RWPE2 (cell line): ENCODE measurements around the gene PROX1.

ENCODE experiments used
- ATAC-seq: fragments of 200-7000 bp; cut with Tn5 transposase; 3 replicates; pipeline ENCODE4 v1.9.1; 2021; ENCODE audit warnings: low read depth
- DNase-seq: peaks from one replicate; pipeline ENCODE4 v3.0.0-alpha.2; 2020; ENCODE audit warnings: low spot score
- H3K27ac ChIP-seq: fragments of 450-650 bp; 2 replicates; pipeline ENCODE4 v1.5.1; 2017; ENCODE audit warnings: mild to moderate bottlenecking; ENCODE audit not compliant: poor library complexity, severe bottlenecking
- H3K27me3 ChIP-seq: fragments of 250-450 bp; sonication (Bioruptor Pico); 2 replicates; pipeline ENCODE4 v1.5.1; 2021; ENCODE audit warnings: mild to moderate bottlenecking, moderate library complexity; ENCODE audit not compliant: insufficient read depth, poor library complexity, severe bottlenecking
- H3K36me3 ChIP-seq: fragments of 250-450 bp; sonication (Bioruptor Pico); 2 replicates; pipeline ENCODE4 v1.5.1; 2020; ENCODE audit warnings: low read depth, mild to moderate bottlenecking, moderate library complexity
- H3K4me1 ChIP-seq: fragments of 250-450 bp; sonication (Bioruptor Pico); 2 replicates; pipeline ENCODE4 v1.5.1; 2021; ENCODE audit warnings: mild to moderate bottlenecking, moderate library complexity; ENCODE audit not compliant: insufficient read depth, poor library complexity, severe bottlenecking
- H3K4me3 ChIP-seq: fragments of 250-450 bp; sonication (Bioruptor Pico); 2 replicates; pipeline ENCODE4 v1.5.1; 2021; ENCODE audit warnings: mild to moderate bottlenecking, moderate library complexity; ENCODE audit not compliant: severe bottlenecking
- H3K9me3 ChIP-seq: fragments of 250-450 bp; sonication (Bioruptor Pico); 2 replicates; pipeline ENCODE4 v1.5.1; 2021; ENCODE audit warnings: mild to moderate bottlenecking, moderate library complexity; ENCODE audit not compliant: severe bottlenecking
- TF ChIP-seq, protein P1 (sequence below): fragments of 450-650 bp; IDR thresholded peaks from one replicate; pipeline ENCODE4 v1.5.1; 2017; ENCODE audit warnings: mild to moderate bottlenecking, moderate library complexity; ENCODE audit not compliant: poor library complexity, severe bottlenecking

Gene PROX1

DNA sequence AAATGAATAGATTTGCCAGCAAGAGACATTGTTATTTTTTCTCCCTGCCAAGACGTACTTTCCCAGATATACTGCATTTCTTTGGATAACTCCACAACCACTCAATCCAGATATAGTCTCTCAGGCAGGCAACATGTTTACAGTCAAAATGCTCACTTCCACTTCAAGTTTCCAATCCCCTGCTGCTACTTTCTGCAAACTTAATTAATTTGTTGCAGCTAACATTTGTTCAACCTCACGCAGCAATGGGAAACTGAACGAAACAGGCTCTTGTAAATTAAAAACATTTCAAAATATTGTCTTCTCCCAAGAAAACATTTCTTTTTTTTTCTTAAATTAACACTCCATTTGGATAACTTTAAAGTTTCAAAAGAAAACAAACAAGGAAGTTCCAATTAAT is 45.7 kb upstream of the PROX1 start:
- Histone ChIP-seq H3K27ac (no peak overlapping the region), H3K36me3 (no peaks in the 10 kb centered on the region), H3K4me1 (no peaks in the 10 kb centered on the region), H3K27me3 (no peaks in the 10 kb centered on the region), H3K4me3 (no peak overlapping the region), H3K9me3 (no peaks in the 10 kb centered on the region)
- TF ChIP-seq, protein P1, sequence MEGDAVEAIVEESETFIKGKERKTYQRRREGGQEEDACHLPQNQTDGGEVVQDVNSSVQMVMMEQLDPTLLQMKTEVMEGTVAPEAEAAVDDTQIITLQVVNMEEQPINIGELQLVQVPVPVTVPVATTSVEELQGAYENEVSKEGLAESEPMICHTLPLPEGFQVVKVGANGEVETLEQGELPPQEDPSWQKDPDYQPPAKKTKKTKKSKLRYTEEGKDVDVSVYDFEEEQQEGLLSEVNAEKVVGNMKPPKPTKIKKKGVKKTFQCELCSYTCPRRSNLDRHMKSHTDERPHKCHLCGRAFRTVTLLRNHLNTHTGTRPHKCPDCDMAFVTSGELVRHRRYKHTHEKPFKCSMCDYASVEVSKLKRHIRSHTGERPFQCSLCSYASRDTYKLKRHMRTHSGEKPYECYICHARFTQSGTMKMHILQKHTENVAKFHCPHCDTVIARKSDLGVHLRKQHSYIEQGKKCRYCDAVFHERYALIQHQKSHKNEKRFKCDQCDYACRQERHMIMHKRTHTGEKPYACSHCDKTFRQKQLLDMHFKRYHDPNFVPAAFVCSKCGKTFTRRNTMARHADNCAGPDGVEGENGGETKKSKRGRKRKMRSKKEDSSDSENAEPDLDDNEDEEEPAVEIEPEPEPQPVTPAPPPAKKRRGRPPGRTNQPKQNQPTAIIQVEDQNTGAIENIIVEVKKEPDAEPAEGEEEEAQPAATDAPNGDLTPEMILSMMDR, result no peak
- ATAC-seq, result no peak
- no peak for DNase-seq

DNA sequence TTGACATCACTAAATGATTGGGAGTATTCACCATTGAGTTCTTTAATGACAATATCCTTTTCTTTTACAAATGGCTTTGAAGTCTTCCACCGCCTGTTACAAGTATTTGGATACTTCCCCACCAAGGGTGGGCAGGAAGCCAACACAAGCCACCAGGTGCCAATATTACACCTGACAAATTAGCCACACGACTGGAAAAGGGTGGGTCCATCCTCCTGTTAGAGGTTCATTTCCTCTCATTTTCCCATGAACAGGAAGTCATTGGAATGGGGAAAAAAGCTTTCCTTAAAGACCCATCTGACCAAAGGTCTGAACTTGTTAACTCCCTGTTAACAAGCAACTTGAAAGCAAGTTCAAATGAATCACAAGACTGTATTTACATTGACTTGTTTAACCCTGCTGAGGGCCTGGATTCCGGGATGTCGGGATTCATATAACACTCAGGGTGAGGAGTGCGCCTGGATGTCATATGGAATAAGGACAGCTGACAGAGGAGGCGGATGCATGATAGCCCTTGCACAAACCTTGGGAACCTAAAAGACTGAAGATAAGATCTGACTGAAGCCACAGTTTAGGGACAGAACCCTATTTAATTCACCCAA is 40.5 kb upstream of the PROX1 start:
- Histone ChIP-seq H3K27ac (no peak overlapping the region), H3K36me3 (no peaks in the 10 kb centered on the region), H3K4me3 (no peak overlapping the region), H3K27me3 (no peaks in the 10 kb centered on the region), H3K9me3 (no peaks in the 10 kb centered on the region), H3K4me1 (no peaks in the 10 kb centered on the region)
- DNase-seq (no peak), ATAC-seq (no peak)
- TF ChIP-seq, protein P1, result no peak

DNA sequence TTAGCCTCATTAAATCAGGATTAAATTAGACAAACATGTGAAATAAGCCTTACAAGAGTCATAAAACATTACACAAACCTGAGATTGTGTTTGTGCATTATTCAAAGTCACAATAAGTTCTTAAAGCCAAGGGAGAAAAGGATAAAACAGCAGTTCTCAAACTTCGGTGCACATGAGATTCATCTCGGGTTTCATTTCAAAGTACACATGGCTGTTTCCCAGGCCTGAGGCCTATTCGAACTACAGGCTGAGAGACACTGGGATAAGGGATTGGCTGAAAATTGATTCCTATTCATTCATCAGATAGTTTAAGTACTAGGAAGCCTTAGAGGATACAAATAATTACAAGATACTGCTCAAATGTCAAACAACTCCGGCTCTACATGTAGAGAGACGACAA is 35.9 kb upstream of the PROX1 start:
- no peak for ATAC-seq
- Histone ChIP-seq H3K4me1 (no peaks in the 10 kb centered on the region), H3K27me3 (no peaks in the 10 kb centered on the region), H3K9me3 (no peaks in the 10 kb centered on the region), H3K27ac (no peak overlapping the region), H3K36me3 (no peaks in the 10 kb centered on the region), H3K4me3 (no peak overlapping the region)
- DNase-seq, result no peak
- TF ChIP-seq, protein P1, result no peak

GRCh38 chr1:213953806-213954205 is 34.0 kb upstream of the PROX1 start:
- H3K27ac ChIP-seq, result no peak overlapping the region
- no peaks in the 10 kb centered on the region for H3K9me3 ChIP-seq
- DNase-seq (no peak), ATAC-seq (no peak)
- no peaks in the 10 kb centered on the region for H3K36me3 ChIP-seq
- TF ChIP-seq, protein P1, result no peak
- no peaks in the 10 kb centered on the region for H3K27me3 ChIP-seq
- H3K4me1 ChIP-seq, result no peaks in the 10 kb centered on the region
- H3K4me3 ChIP-seq, result no peak overlapping the region

- DNase-seq, result no peak
- Histone ChIP-seq H3K27me3 (no peaks in the 10 kb centered on the region), H3K9me3 (no peaks in the 10 kb centered on the region), H3K4me3 (no peak overlapping the region), H3K4me1 (no peaks in the 10 kb centered on the region), H3K36me3 (no peaks in the 10 kb centered on the region), H3K27ac (no peak overlapping the region)
- no peak for ATAC-seq
- TF ChIP-seq, protein P1, result no peak
Measured at GRCh38 chr1:213956295-213956770, 31.4 kb upstream of the PROX1 start.
